Panc1 (cell line): ENCODE data around the gene TGFB1I1. TPM values are rescaled to one million over a fixed set of nuclear protein-coding genes. Genes with fewer than 3 reads are reported as not detected.
"Not testable (repeated sequence)": the region's sequence is repeated elsewhere in the genome, so short reads cannot be mapped to it uniquely, and the experiment has no call there.

Experiments used
- ATAC-seq: fragments of 200-7000 bp; cut with Tn5 transposase; 2 replicates; pipeline ENCODE4 v1.9.1; 2020; ENCODE audit warnings: mild to moderate bottlenecking, moderate library complexity
- BruUV-seq: library from RNA; stranded (reverse); fragments of 400-500 nt; replicated peaks from 2 replicates; lab custom pipeline; 2021; lab: Mats Ljungman, UMichigan
- CTCF ChIA-PET: fragments of 300-600 bp; sonication (Branson Sonifier 250); formaldehyde crosslinking; loops from one replicate; lab custom pipeline; 2022; ENCODE audit warnings: antibody characterized with exemption; lab: Charles Lee
- POLR2A ChIA-PET: fragments of 300-600 bp; sonication (Branson Sonifier 250); formaldehyde crosslinking; loops from one replicate; lab custom pipeline; 2022; ENCODE audit warnings: antibody characterized with exemption; lab: Charles Lee
- DNase-seq: peaks from one replicate; pipeline ENCODE4 v3.0.0-alpha.2; 2010; ENCODE audit warnings: low read depth, low spot score
- H3K27ac ChIP-seq: 2 replicates; pipeline ENCODE4 v1.5.1; 2011; ENCODE audit warnings: mild to moderate bottlenecking, low read length, inconsistent platforms
- H3K27me3 ChIP-seq: fragments of 200-500 bp; sonication (Bioruptor generic); 2 replicates; pipeline ENCODE4 v1.6.0; 2014; ENCODE audit warnings: low read length, inconsistent platforms; ENCODE audit not compliant: control insufficient read depth, insufficient read depth
- H3K36me3 ChIP-seq: fragments of 200-500 bp; sonication (Bioruptor generic); 2 replicates; pipeline ENCODE4 v1.5.1; 2014; ENCODE audit warnings: inconsistent platforms, mild to moderate bottlenecking, low read length, moderate library complexity; ENCODE audit not compliant: control insufficient read depth, insufficient read depth
- H3K4me1 ChIP-seq: 2 replicates; pipeline ENCODE4 v1.5.1; 2011; ENCODE audit warnings: inconsistent platforms, mild to moderate bottlenecking, low read length, moderate library complexity; ENCODE audit not compliant: control insufficient read depth, insufficient read depth
- H3K4me3 ChIP-seq, 2 experiments: 2 replicates each; pipeline ENCODE4 v1.5.1; 2011 to 2012; ENCODE audit warnings: low read depth in 2 of 2, low read length in 2 of 2, mild to moderate bottlenecking in 2 of 2, inconsistent platforms in 1 of 2, moderate library complexity in 1 of 2
- H3K9me3 ChIP-seq: fragments of 200-500 bp; sonication (Bioruptor generic); 2 replicates; pipeline ENCODE4 v1.5.1; 2014; ENCODE audit warnings: low read depth, mild to moderate bottlenecking, inconsistent platforms, low read length, moderate library complexity; ENCODE audit not compliant: control insufficient read depth, insufficient read depth
- POLR2AphosphoS5 ChIP-seq: IDR thresholded peaks from 2 replicates; pipeline ENCODE4 v1.6.1; 2012; ENCODE audit warnings: mild to moderate bottlenecking, low read depth, low read length, moderate library complexity
- SIN3A ChIP-seq: IDR thresholded peaks from 2 replicates; pipeline ENCODE4 v1.6.1; 2012; ENCODE audit warnings: low read depth, mild to moderate bottlenecking, low read length, moderate library complexity, borderline replicate concordance; ENCODE audit not compliant: insufficient read depth
- TCF7L2 ChIP-seq: IDR thresholded peaks from 2 replicates; pipeline ENCODE4 v1.6.1; 2011; ENCODE audit warnings: mild to moderate bottlenecking, low read depth, low read length, inconsistent platforms
- in situ Hi-C: cut with HindIII; loops from 2 replicates; pipeline ENCODE4 v1.10.0; 2016; ENCODE audit warnings: low sequenced_read_pairs, low pct_unique_long_range_greater_than_20kb
- intact Hi-C: fragments of 100-400 bp; cut with micrococcal nuclease; formaldehyde crosslinking; loops from one replicate; pipeline ENCODE4 v1.10.0; 2022; ENCODE audit not compliant: unreplicated experiment
- total RNA-seq: library from RNA; stranded (reverse); gene quantifications from one replicate; pipeline ENCODE4 v1.2.1, GENCODE V29; 2021; ENCODE audit not compliant: unreplicated experiment
- TF ChIP-seq, protein P1 (sequence below), 2 experiments: IDR thresholded peaks; 2 replicates each; pipeline ENCODE4 v1.6.1; 2011 to 2012; ENCODE audit warnings: low read depth in 2 of 2, control low read depth in 1 of 2, low read length in 1 of 2, mild to moderate bottlenecking in 1 of 2, moderate library complexity in 1 of 2; ENCODE audit not compliant: insufficient read depth in 1 of 2
- TF ChIP-seq, protein P2 (sequence below): fragments of 450-650 bp; IDR thresholded peaks from 2 replicates; pipeline ENCODE4 v1.5.1; 2017; ENCODE audit warnings: mild to moderate bottlenecking

The TGFB1I1 gene
- total RNA-seq, 1 experiment from 2014 or later = 32.5 TPM

DNA sequence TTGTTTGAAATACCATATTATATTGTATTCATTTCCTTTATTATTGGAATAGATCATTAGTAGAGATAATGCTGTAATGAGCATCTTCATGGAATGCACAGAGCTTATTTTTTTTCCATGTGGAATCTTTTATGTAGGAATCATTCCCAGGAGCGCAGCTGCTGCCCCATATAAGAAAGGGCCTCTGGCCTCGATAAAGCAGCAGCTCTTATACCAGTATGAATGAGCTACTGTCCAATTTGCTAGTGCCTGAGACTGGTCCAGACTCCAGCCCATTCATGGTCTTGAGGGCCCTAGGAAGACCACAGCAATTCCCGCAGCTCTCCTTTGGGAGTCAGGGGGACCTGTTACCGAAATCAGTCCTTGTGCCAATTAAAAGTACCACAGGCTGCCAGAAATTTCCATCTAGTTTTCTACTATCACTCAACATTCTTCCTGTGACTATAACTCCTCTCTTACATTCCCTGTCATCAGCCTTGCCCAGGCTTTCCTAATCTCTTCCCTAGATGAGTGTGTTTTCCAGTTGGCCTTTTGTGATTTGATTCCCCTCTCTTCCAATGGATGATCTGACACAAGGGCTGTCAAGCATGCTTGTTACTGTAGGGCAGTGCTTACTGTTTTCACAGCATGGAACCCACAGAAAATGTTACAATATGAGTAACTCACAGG is 31.3 kb upstream of the TGFB1I1 start:
- intact Hi-C loops (loop anchor here (10.0 kb wide), 2 partner anchors 106 to 446 kb away; no protein-coding TSS in a partner anchor), in situ Hi-C loops (no loop called here)
- ChIA-PET CTCF (no interaction called here), POLR2A (no interaction called here)
- H3K4me3 ChIP-seq = no peak overlapping the region
- DNase-seq (no peak), ATAC-seq (no peak)
- H3K4me1 ChIP-seq = no peaks in the 10 kb centered on the region
- no peaks in the 10 kb centered on the region for H3K9me3 ChIP-seq
- H3K27me3 ChIP-seq = no peaks in the 10 kb centered on the region
- TF ChIP-seq SIN3A (no peak), POLR2AphosphoS5 (no peak), TCF7L2 (no peak)
- TF ChIP-seq, protein P1, sequence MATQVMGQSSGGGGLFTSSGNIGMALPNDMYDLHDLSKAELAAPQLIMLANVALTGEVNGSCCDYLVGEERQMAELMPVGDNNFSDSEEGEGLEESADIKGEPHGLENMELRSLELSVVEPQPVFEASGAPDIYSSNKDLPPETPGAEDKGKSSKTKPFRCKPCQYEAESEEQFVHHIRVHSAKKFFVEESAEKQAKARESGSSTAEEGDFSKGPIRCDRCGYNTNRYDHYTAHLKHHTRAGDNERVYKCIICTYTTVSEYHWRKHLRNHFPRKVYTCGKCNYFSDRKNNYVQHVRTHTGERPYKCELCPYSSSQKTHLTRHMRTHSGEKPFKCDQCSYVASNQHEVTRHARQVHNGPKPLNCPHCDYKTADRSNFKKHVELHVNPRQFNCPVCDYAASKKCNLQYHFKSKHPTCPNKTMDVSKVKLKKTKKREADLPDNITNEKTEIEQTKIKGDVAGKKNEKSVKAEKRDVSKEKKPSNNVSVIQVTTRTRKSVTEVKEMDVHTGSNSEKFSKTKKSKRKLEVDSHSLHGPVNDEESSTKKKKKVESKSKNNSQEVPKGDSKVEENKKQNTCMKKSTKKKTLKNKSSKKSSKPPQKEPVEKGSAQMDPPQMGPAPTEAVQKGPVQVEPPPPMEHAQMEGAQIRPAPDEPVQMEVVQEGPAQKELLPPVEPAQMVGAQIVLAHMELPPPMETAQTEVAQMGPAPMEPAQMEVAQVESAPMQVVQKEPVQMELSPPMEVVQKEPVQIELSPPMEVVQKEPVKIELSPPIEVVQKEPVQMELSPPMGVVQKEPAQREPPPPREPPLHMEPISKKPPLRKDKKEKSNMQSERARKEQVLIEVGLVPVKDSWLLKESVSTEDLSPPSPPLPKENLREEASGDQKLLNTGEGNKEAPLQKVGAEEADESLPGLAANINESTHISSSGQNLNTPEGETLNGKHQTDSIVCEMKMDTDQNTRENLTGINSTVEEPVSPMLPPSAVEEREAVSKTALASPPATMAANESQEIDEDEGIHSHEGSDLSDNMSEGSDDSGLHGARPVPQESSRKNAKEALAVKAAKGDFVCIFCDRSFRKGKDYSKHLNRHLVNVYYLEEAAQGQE (IDR thresholded peaks at IDR 0.05; ENCODE audit: insufficient read depth in 1 of 2, low read depth in 2 of 2, low read length in 1 of 2) = no peak
- TF ChIP-seq, protein P2, sequence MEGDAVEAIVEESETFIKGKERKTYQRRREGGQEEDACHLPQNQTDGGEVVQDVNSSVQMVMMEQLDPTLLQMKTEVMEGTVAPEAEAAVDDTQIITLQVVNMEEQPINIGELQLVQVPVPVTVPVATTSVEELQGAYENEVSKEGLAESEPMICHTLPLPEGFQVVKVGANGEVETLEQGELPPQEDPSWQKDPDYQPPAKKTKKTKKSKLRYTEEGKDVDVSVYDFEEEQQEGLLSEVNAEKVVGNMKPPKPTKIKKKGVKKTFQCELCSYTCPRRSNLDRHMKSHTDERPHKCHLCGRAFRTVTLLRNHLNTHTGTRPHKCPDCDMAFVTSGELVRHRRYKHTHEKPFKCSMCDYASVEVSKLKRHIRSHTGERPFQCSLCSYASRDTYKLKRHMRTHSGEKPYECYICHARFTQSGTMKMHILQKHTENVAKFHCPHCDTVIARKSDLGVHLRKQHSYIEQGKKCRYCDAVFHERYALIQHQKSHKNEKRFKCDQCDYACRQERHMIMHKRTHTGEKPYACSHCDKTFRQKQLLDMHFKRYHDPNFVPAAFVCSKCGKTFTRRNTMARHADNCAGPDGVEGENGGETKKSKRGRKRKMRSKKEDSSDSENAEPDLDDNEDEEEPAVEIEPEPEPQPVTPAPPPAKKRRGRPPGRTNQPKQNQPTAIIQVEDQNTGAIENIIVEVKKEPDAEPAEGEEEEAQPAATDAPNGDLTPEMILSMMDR = no peak
- no TSS peak for BruUV-seq
- no peaks in the 10 kb centered on the region for H3K36me3 ChIP-seq
- H3K27ac ChIP-seq = no peak overlapping the region

DNA sequence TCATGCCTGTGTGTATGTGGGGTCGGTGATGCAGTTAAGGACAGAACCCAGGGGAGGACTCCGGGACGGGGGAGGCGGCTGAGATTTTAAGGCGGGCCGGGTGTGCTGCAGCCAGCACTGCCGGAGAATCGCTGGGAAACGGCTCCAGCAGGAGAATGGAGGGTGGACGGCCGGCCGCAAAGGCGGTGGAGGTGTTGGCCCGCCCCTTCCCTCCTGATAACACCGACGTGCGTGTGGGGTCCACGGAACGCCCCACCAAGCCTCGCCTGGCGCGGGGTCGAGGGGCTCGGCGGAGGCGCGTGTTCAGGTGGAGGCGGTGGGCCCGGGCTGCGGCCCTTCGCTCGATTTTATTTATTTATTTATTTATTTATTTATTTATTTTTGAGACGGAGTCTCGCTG is 30.0 kb upstream of the TGFB1I1 start:
- CTCF ChIA-PET = no interaction called here
- Histone ChIP-seq H3K27me3 (no peaks in the 10 kb centered on the region), H3K36me3 (no peaks in the 10 kb centered on the region), H3K27ac (no peak overlapping the region), H3K4me1 (no peaks in the 10 kb centered on the region), H3K4me3 (peak overlapping the region; percentile 63 to 64), H3K9me3 (no peaks in the 10 kb centered on the region)
- POLR2A ChIA-PET = interaction anchor here (0.6 kb wide), 1 partner anchor 8 kb away, joined by 6 read pairs; no protein-coding TSS in a partner anchor
- in situ Hi-C loops (no loop called here), intact Hi-C loops (loop anchor here (2.0 to 10.0 kb wide), 3 partner anchors 107 to 447 kb away; no protein-coding TSS in a partner anchor)
- BruUV-seq = no TSS peak
- TF ChIP-seq, protein P2 = no peak
- no peak for TF ChIP-seq SIN3A
- no peak for TF ChIP-seq POLR2AphosphoS5
- TF ChIP-seq, protein P1 (IDR thresholded peaks at IDR 0.05; ENCODE audit: insufficient read depth in 1 of 2, low read depth in 2 of 2, low read length in 1 of 2) = no peak
- no peak for TF ChIP-seq TCF7L2
- DNase-seq = no peak
- ATAC-seq = no peak

DNA sequence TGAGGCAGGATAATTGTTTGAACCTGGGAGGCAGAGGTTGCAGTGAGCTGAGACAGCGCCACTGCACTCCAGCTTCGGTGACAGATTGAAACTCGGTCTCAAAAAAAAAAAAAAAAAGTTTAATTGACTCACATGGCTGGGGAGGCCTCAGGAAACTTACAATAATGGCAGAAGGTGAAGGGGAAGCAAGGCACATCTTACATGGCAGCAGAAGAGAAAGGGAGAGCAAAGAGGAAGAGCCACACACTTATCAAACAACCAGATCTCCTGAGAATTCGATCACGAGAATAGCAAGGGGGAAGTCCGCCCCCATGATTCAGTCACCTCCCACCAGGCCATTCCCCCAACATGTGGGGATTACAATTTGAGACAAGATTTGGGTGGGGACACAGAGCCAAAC is 26.0 kb upstream of the TGFB1I1 start:
- in situ Hi-C loops, ATAC-seq, DNase-seq, H3K4me3 ChIP-seq, H3K27ac ChIP-seq, H3K9me3 ChIP-seq, CTCF ChIA-PET, H3K4me1 ChIP-seq, POLR2A ChIA-PET, BruUV-seq, H3K36me3 ChIP-seq, H3K27me3 ChIP-seq: not testable (repeated sequence)
- intact Hi-C loops = loop anchor here (10.0 kb wide), 2 partner anchors 111 to 451 kb away; no protein-coding TSS in a partner anchor
